A549 treated with dexamethasone at 1 μM for 4 hours (cell line): Measurements from ENCODE around the gene PRPH2. TPM values are rescaled to one million over a fixed set of nuclear protein-coding genes. Genes with fewer than 3 reads are reported as not detected.

ENCODE experiments used
- total RNA-seq: library from RNA; stranded (reverse); fragments of 200-300 nt; extraction: Qiagen RNA extraction; gene quantifications from 5 replicates; pipeline ENCODE4 v1.2.3, GENCODE V29; 2022

Gene PRPH2
- not detected in 5 replicates for total RNA-seq

GRCh38 chr6:42722497-42722896 is at the start of gene PRPH2:
TSS of gene PRPH2 (minus strand) at chr6:42722597. CDS start at chr6:42722334, 263 bp downstream.

GRCh38 chr6:42745640-42746462 is 23.5 kb upstream of the PRPH2 start, which contains the start of gene TBCC:
TSS of gene TBCC (minus strand) at chr6:42746103. CDS start at chr6:42746073, 30 bp downstream.

Other genes starting within 250 kb of the PRPH2 start
- 5.1 to 8.6 TPM (median 7.4 TPM) in 5 replicates for gene UBR2, start 158.6 kb downstream of the PRPH2 start, total RNA-seq
- 14.8 to 16.7 TPM (median 16.0 TPM) in 5 replicates for gene TBCC, start 23.5 kb upstream of the PRPH2 start, total RNA-seq
- gene BICRAL, start 59.5 kb upstream of the PRPH2 start, total RNA-seq = 2.5 to 3.7 TPM (median 3.2 TPM) in 5 replicates
- gene RPL7L1, start 157.0 kb upstream of the PRPH2 start, total RNA-seq = 63.6 to 78.7 TPM (median 69.2 TPM) in 5 replicates
- gene PTCRA, start 193.5 kb upstream of the PRPH2 start, total RNA-seq = not detected in 5 replicates
- 33.9 to 43.7 TPM (median 41.4 TPM) in 5 replicates for gene CNPY3, start 206.9 kb upstream of the PRPH2 start, total RNA-seq
- gene GNMT, start 238.2 kb upstream of the PRPH2 start, total RNA-seq = 0.08 to 0.19 TPM (median 0.13 TPM) in 4 of 5 replicates, not detected in the other